Measurements from ENCODE around the gene ZBTB7B. TPM values are rescaled to one million over a fixed set of nuclear protein-coding genes. Genes with fewer than 3 reads are reported as not detected.

ZBTB7B gene
- polyA plus RNA-seq, 4 donors = 3.8 to 19.1 (median 12.4) TPM

DNA sequence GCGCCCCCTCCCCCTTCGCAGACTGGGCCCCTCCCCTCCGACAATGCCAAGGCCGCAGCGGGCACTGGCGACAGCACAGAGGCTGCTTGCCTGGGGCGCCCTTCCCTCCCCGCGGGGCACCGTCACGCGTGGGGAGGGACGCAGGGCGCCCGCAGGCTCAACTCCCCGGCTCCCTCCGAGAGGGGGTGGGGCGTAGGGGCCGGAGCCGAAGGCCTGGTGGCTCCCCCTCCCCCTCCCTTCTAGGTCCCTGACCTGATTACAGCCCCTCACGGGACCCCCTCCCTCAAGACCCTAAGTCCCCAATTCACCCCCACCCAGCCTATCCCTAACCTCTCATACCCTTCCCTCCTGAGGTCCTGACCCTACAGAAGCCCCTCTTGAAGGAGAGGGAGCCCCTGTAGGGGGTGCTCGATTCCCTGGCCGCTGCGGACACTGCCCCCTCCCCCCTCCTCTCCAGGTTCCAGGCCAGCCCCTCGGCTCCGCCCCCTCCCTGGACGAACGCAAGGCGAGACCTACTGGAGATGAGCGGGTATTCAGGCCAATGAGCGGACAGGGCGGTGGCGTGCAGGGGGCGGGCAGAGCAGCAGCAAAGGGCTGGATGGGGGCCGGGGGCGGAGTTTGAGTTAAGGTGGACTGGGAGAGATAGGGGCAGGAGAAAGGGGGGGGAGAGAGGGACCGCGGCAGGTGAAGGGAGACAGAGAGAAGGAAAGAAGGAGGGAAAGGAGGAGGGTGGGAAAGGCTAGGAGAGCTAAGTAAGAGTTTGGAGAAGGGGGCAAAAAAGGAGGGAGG lies 733 bp upstream of the ZBTB7B start:
- DNase-seq (ENCODE audit: low read depth in 4 of 4, low spot score in 3 of 4) = peak; percentile 94 to 98 (median 98)

DNA sequence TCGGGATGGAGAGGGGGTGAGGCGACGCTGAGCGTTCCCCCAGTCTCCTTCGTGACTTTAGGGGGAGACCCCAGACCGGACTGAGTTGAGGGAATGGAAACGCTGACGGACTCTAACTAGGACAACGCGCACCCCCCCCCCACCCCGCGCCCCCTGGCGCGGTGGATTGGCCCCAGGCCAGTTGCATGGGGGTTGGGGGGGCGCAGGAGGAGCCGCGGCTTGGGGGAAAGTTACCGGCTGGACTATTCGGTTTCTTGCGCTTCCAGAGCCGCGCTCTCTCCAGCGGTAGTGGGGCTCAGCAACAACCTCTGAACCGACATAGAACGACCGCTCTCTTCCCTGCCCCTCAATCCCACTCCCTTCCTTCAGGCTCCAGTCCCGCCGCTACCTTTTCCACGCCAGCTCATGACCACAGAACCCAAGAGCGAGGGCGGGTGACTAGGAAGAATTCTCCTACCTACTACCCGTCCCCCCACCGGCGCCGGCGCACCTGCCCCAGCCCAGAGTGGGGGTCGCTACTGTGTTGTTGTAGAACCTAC lies 694 bp downstream of the ZBTB7B start:
- no peak for DNase-seq (ENCODE audit: low read depth in 4 of 4, low spot score in 3 of 4)

DNA sequence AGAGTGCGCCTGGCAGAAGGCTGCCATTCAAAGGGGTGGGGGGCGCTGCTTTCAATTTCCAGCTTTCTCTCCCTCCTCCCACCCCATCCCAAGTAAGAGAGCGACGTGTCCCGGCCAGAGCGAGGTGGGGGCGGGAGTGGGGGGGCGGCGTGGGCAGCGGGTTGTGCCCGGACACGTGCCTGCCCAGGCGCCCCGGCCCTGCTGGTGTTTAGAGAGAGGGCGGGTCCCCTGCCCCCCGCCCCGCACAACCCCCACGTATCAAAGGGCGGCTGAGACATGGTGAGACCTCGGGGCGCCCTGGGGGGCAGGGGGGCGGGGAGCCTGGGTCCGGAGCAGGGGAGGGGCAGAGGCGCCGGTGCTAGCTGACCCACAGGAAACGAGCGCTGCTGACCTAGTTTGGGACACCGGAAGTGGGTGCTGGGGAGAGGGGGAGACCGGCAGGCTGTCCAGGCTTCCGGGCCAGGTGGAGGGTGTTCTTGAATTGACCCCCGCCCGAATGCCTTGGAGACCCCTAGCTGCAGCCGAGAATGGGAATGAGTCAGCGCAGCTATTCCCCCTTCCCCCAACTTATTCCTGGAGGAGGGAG lies 1.3 kb downstream of the ZBTB7B start:
- no peak for DNase-seq (ENCODE audit: low read depth in 4 of 4, low spot score in 3 of 4)

- DNase-seq (ENCODE audit: low read depth in 4 of 4, low spot score in 3 of 4) = no peak
Observed at GRCh38 chr1:155004352-155005075, 1.9 kb downstream of the ZBTB7B start.

GRCh38 chr1:155005076-155006011 lies 2.7 kb downstream of the ZBTB7B start:
- no peak for DNase-seq (ENCODE audit: low read depth in 4 of 4, low spot score in 3 of 4)

GRCh38 chr1:155006601-155007101 lies 4.0 kb downstream of the ZBTB7B start:
- no peak for DNase-seq (ENCODE audit: low read depth in 4 of 4, low spot score in 3 of 4)

GRCh38 chr1:155007251-155007828 lies 4.7 kb downstream of the ZBTB7B start:
- DNase-seq (ENCODE audit: low read depth in 4 of 4, low spot score in 3 of 4) = no peak

DNA sequence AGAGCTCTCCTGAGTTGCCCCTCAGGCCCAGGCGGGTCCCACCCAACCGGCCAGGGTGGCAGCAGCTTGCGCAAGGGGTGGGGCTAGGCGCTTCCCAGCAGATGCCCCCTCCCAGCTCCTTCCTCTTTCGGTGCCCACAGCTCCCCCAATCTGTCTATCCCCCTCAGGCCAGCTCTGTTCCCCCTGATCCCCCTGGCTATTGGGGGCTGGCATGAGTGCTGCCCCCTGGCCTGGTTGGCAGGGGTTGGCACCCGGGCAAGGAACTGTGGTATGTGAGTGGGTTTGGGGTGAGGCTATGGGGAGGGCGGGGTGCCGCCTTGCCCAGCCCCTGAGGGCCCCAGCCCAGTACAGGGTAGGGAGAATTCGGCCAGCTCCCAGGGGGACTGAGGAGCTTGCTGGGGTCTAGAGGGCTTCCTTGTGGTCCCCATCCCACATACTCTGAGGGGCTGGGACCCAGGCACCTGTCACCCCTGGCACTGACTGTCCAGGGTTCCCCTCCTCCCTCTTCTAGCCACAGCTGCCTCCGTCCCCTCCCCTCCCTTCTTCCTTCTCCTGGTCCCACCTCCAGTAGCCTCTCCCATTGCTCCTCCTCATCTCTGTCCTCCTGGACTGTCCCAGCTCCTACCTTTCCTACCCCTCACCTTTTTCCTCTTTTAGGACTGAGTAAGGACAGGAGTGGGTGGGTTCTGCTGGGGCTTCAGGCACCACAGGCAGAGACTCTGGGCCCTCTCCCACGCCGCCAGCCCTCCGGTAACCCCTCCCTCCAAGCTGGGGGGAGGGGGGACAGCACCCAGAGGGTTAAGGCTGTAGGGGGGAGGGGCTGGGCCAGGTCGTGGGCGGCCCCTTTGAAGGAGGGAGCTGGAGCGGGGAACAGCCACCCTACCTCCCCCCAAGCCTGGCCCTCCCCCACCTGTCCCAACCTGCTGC lies 5.7 kb downstream of the ZBTB7B start:
- DNase-seq (ENCODE audit: low read depth in 4 of 4, low spot score in 3 of 4) = no peak

DNA sequence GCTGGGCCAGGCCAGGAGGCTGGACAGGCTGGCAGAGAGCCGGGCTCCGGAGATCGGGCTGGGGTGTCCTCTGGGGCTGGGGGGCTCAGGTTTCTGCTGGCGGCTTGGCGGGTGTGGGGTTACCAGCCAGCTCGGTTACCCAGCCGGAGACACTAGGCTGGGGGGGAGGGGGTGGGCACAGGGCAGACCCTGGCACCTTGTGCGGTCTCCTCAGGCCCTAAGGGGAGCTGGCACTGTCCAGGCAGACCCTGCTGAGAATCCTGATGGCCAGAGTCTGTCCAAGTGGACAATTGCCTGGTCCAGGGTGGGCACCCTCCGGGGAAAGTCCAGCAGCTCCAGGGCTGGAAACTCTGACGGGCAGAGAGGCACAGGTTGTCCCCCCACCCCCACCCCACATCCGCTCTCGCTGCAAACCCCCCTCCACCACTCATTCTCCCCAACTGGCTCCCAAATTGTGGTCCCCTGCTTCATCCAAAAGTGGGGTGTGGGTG lies 6.7 kb downstream of the ZBTB7B start:
- no peak for DNase-seq (ENCODE audit: low read depth in 4 of 4, low spot score in 3 of 4)

GRCh38 chr1:155009742-155010141 lies 7.1 kb downstream of the ZBTB7B start:
- DNase-seq (ENCODE audit: low read depth in 4 of 4, low spot score in 3 of 4) = no peak

- no peak for DNase-seq (ENCODE audit: low read depth in 4 of 4, low spot score in 3 of 4)
Observed at GRCh38 chr1:155010211-155010918, 7.8 kb downstream of the ZBTB7B start.

DNA sequence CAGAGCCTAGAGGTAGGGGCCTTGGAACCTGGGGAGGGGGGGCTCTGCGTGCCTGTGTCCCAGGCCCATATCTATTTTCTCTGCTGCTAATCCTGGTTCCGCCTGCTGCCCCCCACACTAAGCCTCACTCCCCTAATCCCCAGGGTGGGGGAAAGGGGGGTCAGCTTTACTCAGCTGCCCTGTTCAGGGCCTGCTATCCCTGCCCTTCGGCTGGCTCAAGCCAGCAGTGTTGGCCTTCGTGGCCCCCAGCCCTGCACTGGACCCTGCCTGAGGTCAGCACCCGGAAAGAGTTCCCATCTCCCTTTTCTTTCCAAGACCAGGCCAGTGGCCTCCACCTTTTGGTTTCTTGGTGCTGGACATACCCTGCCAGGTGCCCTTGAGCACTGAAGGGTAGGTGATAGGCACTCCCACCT lies 8.4 kb downstream of the ZBTB7B start:
- DNase-seq (ENCODE audit: low read depth in 4 of 4, low spot score in 3 of 4) = no peak

DNA sequence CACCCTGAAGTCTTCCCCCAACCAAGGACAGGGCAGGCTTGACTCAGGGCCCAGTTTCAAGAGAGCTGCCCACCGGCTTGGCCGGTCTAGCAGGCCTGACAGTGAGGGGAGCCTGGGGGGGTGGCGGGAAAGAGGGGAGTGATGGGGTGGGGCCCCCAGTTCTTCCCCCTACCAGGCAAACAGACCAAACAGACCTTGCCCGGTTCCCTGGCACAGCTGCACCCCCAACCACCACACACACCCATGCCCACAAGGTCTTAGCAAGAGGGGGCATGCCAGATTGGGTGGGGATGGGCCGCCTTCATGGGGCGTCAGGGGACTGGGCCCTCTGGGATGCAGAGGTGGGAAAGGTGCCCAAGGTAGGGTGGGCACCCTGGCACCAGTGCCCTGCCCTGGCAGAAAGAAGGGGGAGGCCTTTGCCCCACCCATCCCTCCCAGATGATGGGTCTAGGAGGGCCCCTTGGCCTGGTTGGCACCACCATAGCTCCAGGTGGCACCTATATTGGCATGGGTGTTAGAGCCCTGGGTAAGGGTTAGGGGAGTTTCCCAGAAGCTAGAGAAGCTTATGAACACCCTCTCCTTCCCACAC lies 8.9 kb downstream of the ZBTB7B start:
- DNase-seq (ENCODE audit: low read depth in 4 of 4, low spot score in 3 of 4) = no peak

- no peak for DNase-seq (ENCODE audit: low read depth in 4 of 4, low spot score in 3 of 4)
Observed at GRCh38 chr1:155012026-155012546, 9.5 kb downstream of the ZBTB7B start.

DNA sequence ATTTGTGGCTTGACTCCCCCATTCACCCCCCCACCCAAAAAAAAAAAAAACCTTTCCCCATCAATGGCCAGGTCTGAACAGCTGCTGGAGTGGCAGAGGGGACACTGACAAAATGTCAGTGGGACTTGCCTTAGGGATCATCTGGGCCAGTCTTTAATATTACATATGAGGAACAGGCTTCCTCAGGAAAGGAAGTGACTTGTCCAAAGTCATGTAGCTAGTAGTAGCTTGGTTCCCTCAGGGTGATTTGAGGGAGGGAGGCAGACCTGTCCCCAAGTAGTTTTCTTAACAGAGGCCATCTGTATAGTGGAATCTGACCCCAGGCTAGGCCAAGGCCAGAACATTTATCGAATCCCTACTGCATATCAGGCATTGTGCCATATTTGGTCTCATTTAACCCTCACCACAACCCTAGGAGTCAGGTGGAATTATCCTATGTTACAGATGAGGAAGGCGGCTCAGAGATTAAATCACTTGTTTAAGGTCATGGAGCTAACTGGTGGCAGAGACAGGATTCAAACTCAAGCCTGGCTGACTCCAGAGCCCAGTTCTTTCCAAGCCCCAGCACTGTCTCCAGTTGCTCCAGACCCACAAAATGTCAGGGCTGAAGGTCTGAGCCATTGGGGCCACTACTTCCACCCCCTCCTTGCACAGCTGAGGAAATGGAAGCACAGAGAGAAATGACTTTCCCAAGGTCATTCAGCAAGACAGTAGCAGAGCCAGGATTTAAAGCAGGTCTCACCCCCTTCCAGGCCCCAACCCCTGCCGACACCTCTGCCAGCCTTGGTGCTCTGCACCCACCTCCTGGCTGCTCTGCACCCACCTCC lies 10.4 kb downstream of the ZBTB7B start:
- DNase-seq (ENCODE audit: low read depth in 4 of 4, low spot score in 3 of 4) = no peak

DNA sequence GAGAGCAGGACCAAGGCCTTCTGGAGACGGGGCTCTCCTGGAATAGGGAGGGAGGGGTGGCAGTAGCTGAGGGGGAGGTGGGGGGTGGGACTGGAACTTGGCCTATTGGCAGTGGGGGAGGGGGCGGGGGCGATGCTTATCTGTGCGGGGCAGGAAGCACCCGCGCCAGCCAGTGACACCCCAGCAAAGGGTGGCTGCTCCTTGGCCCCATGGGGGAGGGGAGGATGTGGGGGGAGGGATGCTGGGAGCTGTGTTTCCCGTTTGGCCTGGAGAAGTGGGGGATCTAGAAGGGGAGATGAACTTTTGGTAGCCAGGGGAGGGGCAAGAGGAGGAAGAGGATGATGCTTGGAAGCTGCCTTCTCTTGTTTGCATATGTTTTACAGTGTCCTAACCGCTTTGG lies 11.0 kb downstream of the ZBTB7B start:
- no peak for DNase-seq (ENCODE audit: low read depth in 4 of 4, low spot score in 3 of 4)
